ENCODE results near the gene RAMP3. TPM values are rescaled to one million over a fixed set of nuclear protein-coding genes. Genes with fewer than 3 reads are reported as not detected.

The RAMP3 gene
- total and polyA plus RNA-seq, 9 of the 15 experiments (the other 6 are each of a cell fraction or from before 2014, with no cell fraction given), result not detected

- TF ChIP-seq PREB (CRISPR knock-in tag; IDR thresholded peaks at IDR 0.05) (no peak), TBL1XR1 (IDR thresholded peaks at IDR 0.05; ENCODE audit: low read length in 2 of 2) (no peak), ZNF512 (tag; IDR thresholded peaks at IDR 0.05) (no peak), CSDE1 (IDR thresholded peaks at IDR 0.05) (no peak), ZNF347 (CRISPR knock-in tag; IDR thresholded peaks at IDR 0.05; ENCODE audit: low read depth) (no peak), KHSRP (IDR thresholded peaks at IDR 0.05) (no peak), EWSR1 (IDR thresholded peaks at IDR 0.05; ENCODE audit: borderline replicate concordance, low read depth, partially characterized antibody) (no peak), FOXP4 (CRISPR knock-in tag; IDR thresholded peaks at IDR 0.05; ENCODE audit: borderline replicate concordance) (no peak), ZNF324 (CRISPR knock-in tag; IDR thresholded peaks at IDR 0.05) (no peak), TGIF2 (CRISPR knock-in tag; IDR thresholded peaks at IDR 0.05) (no peak), ZNF436 (CRISPR knock-in tag; IDR thresholded peaks at IDR 0.05) (no peak), FOS (IDR thresholded peaks at IDR 0.05; ENCODE audit: extremely low read depth, insufficient read length) (no peak)
Measured at GRCh38 chr7:45161842-45162241, 4.3 kb downstream of the RAMP3 start (continued).
